HepG2 (cell line): Measurements from ENCODE around the gene ADGRD1. TPM values are rescaled to one million over a fixed set of nuclear protein-coding genes. Genes with fewer than 3 reads are reported as not detected.

ENCODE experiments used
- ADNP ChIP-seq: sonication (generic); formaldehyde crosslinking; IDR thresholded peaks from 2 replicates; pipeline ENCODE4 v1.4.0; 2020; ENCODE audit warnings: missing genetic modification reagents
- ARNT2 ChIP-seq: sonication (generic); formaldehyde crosslinking; IDR thresholded peaks from 2 replicates; pipeline ENCODE4 v1.8.0; 2022; ENCODE audit warnings: mild to moderate bottlenecking, low read depth, missing genetic modification reagents, moderate library complexity
- ASH2L ChIP-seq: fragments of 300-600, 200-600 bp; sonication (generic); IDR thresholded peaks from 2 replicates; pipeline ENCODE4 v1.7.0; 2017; ENCODE audit warnings: low read depth, mild to moderate bottlenecking, moderate library complexity, mixed read lengths, low read length; ENCODE audit not compliant: insufficient read length
- ERF ChIP-seq: IDR thresholded peaks from 2 replicates; pipeline ENCODE4 v1.6.1; 2018; ENCODE audit warnings: missing biosample characterization, missing genetic modification reagents
- GATA4 ChIP-seq: sonication (generic); IDR thresholded peaks from 2 replicates; pipeline ENCODE4 v1.6.1; 2016; ENCODE audit warnings: antibody characterized with exemption, low read depth, borderline replicate concordance
- GATAD2A ChIP-seq: IDR thresholded peaks from 2 replicates; pipeline ENCODE4 v1.6.1; 2016
- HNF4A ChIP-seq: sonication (generic); formaldehyde crosslinking; IDR thresholded peaks from 2 replicates; pipeline ENCODE4 v1.4.0; 2020; ENCODE audit warnings: missing genetic modification reagents
- MEF2D ChIP-seq: sonication (generic); formaldehyde crosslinking; IDR thresholded peaks from 2 replicates; pipeline ENCODE4 v1.5.1; 2020; ENCODE audit warnings: mild to moderate bottlenecking, missing genetic modification reagents
- MLLT10 ChIP-seq: sonication (generic); formaldehyde crosslinking; IDR thresholded peaks from 2 replicates; pipeline ENCODE4 v1.4.0; 2020; ENCODE audit warnings: missing genetic modification reagents
- MXD4 ChIP-seq: IDR thresholded peaks from 2 replicates; pipeline ENCODE4 v1.6.1; 2016; ENCODE audit warnings: mild to moderate bottlenecking, missing biosample characterization, missing genetic modification reagents
- NFIB ChIP-seq: sonication (generic); formaldehyde crosslinking; IDR thresholded peaks from 2 replicates; pipeline ENCODE4 v1.9.0; 2021; ENCODE audit warnings: missing genetic modification reagents, mild to moderate bottlenecking, borderline replicate concordance
- PITX1 ChIP-seq: sonication (generic); formaldehyde crosslinking; IDR thresholded peaks from 2 replicates; pipeline ENCODE4 v1.5.1; 2020; ENCODE audit warnings: mild to moderate bottlenecking, missing genetic modification reagents
- SALL1 ChIP-seq: sonication (generic); formaldehyde crosslinking; IDR thresholded peaks from 2 replicates; pipeline ENCODE4 v1.8.0; 2022; ENCODE audit warnings: mild to moderate bottlenecking, missing genetic modification reagents
- SOX13 ChIP-seq, 3 experiments: fragments of 450-650 bp in 1 of 3; sonication (generic) in 1 of 3; formaldehyde crosslinking in 1 of 3; IDR thresholded peaks in 2 of 3; conservative IDR thresholded peaks in 1 of 3; 2 replicates each; pipeline versions ENCODE4 v1.5.0 to v1.6.1; 2016 to 2020; ENCODE audit warnings: antibody characterized with exemption in 1 of 3, mild to moderate bottlenecking in 1 of 3, missing compliant biosample characterization in 1 of 3, missing genetic modification reagents in 1 of 3, moderate library complexity in 1 of 3
- THAP11 ChIP-seq: IDR thresholded peaks from 2 replicates; pipeline ENCODE4 v1.6.1; 2016; ENCODE audit warnings: missing biosample characterization, missing genetic modification reagents
- TRIM24 ChIP-seq: sonication (generic); formaldehyde crosslinking; IDR thresholded peaks from 2 replicates; pipeline ENCODE4 v1.8.0; 2022; ENCODE audit warnings: mild to moderate bottlenecking, missing genetic modification reagents
- USF2 ChIP-seq, 2 experiments: sonication (generic) in 1 of 2; formaldehyde crosslinking in 1 of 2; IDR thresholded peaks; 2 replicates each; pipeline versions ENCODE4 v1.5.1 to v1.6.1; 2011 to 2020; ENCODE audit warnings: borderline replicate concordance in 1 of 2, low read depth in 1 of 2, low read length in 1 of 2, mild to moderate bottlenecking in 1 of 2, missing genetic modification reagents in 1 of 2, moderate library complexity in 1 of 2
- ZGPAT ChIP-seq: IDR thresholded peaks from 2 replicates; pipeline ENCODE4 v1.6.1; 2016; ENCODE audit warnings: mild to moderate bottlenecking
- ZNF224 ChIP-seq: sonication (generic); formaldehyde crosslinking; IDR thresholded peaks from 2 replicates; pipeline ENCODE4 v1.5.0; 2020; ENCODE audit warnings: mild to moderate bottlenecking, missing genetic modification reagents
- ZNF264 ChIP-seq: sonication (generic); formaldehyde crosslinking; IDR thresholded peaks from 2 replicates; pipeline ENCODE4 v1.4.0; 2020; ENCODE audit warnings: missing genetic modification reagents
- ZNF558 ChIP-seq: sonication (generic); formaldehyde crosslinking; IDR thresholded peaks from 2 replicates; pipeline ENCODE4 v1.9.0; 2022; ENCODE audit warnings: mild to moderate bottlenecking, missing genetic modification reagents, borderline replicate concordance
- ZNF572 ChIP-seq: sonication (generic); formaldehyde crosslinking; IDR thresholded peaks from 2 replicates; pipeline ENCODE4 v1.5.1; 2020; ENCODE audit warnings: mild to moderate bottlenecking, missing genetic modification reagents
- ZNF605 ChIP-seq: sonication (generic); formaldehyde crosslinking; IDR thresholded peaks from 2 replicates; pipeline ENCODE4 v1.8.0; 2022; ENCODE audit warnings: mild to moderate bottlenecking, missing genetic modification reagents
- ZNF788 ChIP-seq: sonication (generic); formaldehyde crosslinking; IDR thresholded peaks from 2 replicates; pipeline ENCODE4 v1.5.0; 2020; ENCODE audit warnings: mild to moderate bottlenecking, missing genetic modification reagents, borderline replicate concordance
- ZNF800 ChIP-seq: sonication (generic); formaldehyde crosslinking; IDR thresholded peaks from 2 replicates; pipeline ENCODE4 v1.4.0; 2020; ENCODE audit warnings: missing genetic modification reagents
- polyA plus RNA-seq, 8 experiments: library from polyadenylated mRNA; depleted of rRNA in 3 of 8; stranded (reverse) in 7 of 8; unstranded in 1 of 8; fragments of >200 nt; fragmentation: Illumina TruSeq in 4 of 8; extraction: Trizol in 4 of 8; gene quantifications; 2 replicates each; pipeline versions ENCODE4 v1.2.1 to v1.2.3, GENCODE V29; 2011 to 2016; ENCODE audit warnings: low read depth in 4 of 8, missing spikeins in 1 of 8, mixed read lengths in 1 of 8; ENCODE audit not compliant: insufficient read depth in 1 of 8
- total RNA-seq, 5 experiments: library from RNA; depleted of rRNA; stranded (reverse); fragments of >200 nt; fragmentation: Illumina TruSeq; extraction: Trizol; gene quantifications; 2 replicates each; pipeline ENCODE4 v1.2.3, GENCODE V29; 2016; ENCODE audit warnings: low read depth in 1 of 5

Gene ADGRD1
- total and polyA plus RNA-seq, 2 of the 13 experiments (the other 11 are each of a cell fraction or from before 2014, with no cell fraction given): 0.46 to 12.4 TPM

GRCh38 chr12:130920119-130920703, 33.5 kb upstream of the ADGRD1 start (continued):
- TF ChIP-seq ZGPAT (CRISPR knock-in tag) (peak; percentile 82), ZNF224 (peak; percentile 90; the same call in 1 of the 2 replicates), ZNF788 (CRISPR knock-in tag) (peak; percentile 64; the same call in 1 of the 2 replicates), TRIM24 (CRISPR knock-in tag) (no peak), ZNF800 (peak; percentile 26; the same call in 1 of the 2 replicates), ARNT2 (CRISPR knock-in tag) (no peak), SALL1 (CRISPR knock-in tag) (peak; percentile 93), NFIB (CRISPR knock-in tag) (no peak), THAP11 (CRISPR knock-in tag) (peak; percentile 57; the same call in 1 of the 2 replicates), GATA4 (no peak), ASH2L (peak; percentile 48), GATAD2A (CRISPR knock-in tag) (peak; percentile 75), PITX1 (CRISPR knock-in tag) (peak; percentile 71; the same call in 1 of the 2 replicates), USF2 (IDR thresholded peaks at IDR 0.05; ENCODE audit: low read depth, low read length) (peak; percentile 75), USF2 (CRISPR knock-in tag; IDR thresholded peaks at IDR 0.05; ENCODE audit: borderline replicate concordance) (peak; percentile 77; the same call in 1 of the 2 replicates), MXD4 (CRISPR knock-in tag) (peak; percentile 43; the same call in 1 of the 2 replicates), HNF4A (CRISPR knock-in tag) (peak; percentile 82), ZNF558 (CRISPR knock-in tag) (no peak), ADNP (CRISPR knock-in tag) (no peak), ZNF572 (CRISPR knock-in tag) (peak; percentile 92), ZNF605 (CRISPR knock-in tag) (peak; percentile 54; the same call in 1 of the 2 replicates), MEF2D (CRISPR knock-in tag) (peak; percentile 83; the same call in 1 of the 2 replicates), ZNF264 (CRISPR knock-in tag) (peak; percentile 60; the same call in 1 of the 2 replicates), MLLT10 (no peak), ERF (peak; percentile 68; the same call in 1 of the 2 replicates), SOX13 (IDR thresholded peaks at IDR 0.05) (no peak), SOX13 (CRISPR knock-in tag; conservative IDR thresholded peaks at IDR 0.05 in 1 of 2, IDR thresholded peaks at IDR 0.05 in 1 of 2) (peak in 1 of 2 experiments; percentile 62; a peak in 1 of 4 replicates)
